ENCODE data around the gene DPM2.

Gene DPM2

GRCh38 chr9:127931092-127931881 lies 6.4 kb downstream of the DPM2 start:
- TF ChIP-seq CTCF (IDR thresholded peaks at IDR 0.05; ENCODE audit: low read depth, low read length), result no peak
- peak overlapping the region; percentile 67 for H3K4me3 ChIP-seq (ENCODE audit: low read depth, low read length)

GRCh38 chr9:127930231-127931091 lies 7.2 kb downstream of the DPM2 start, which contains the start of gene PIP5KL1:
PIP5KL1 (minus strand) TSS chr9:127930777; CDS start chr9:127930752, 25 bp downstream.
- H3K4me3 ChIP-seq (ENCODE audit: low read depth, low read length), result peak within 1 kb of the TSS; percentile 67

GRCh38 chr9:127929625-127929979 lies 8.1 kb downstream of the DPM2 start:
- H3K4me3 ChIP-seq (ENCODE audit: low read depth, low read length), result no peak overlapping the region
- no peak for TF ChIP-seq CTCF (IDR thresholded peaks at IDR 0.05; ENCODE audit: low read depth, low read length)

More at GRCh38 chr9:127930231-127931091, 7.2 kb downstream of the DPM2 start, which contains the start of gene PIP5KL1:
- TF ChIP-seq CTCF (IDR thresholded peaks at IDR 0.05; ENCODE audit: low read depth, low read length), result peak; percentile 15; the same call in 1 of the 2 replicates

GRCh38 chr9:127928676-127929624 lies 8.7 kb downstream of the DPM2 start:
- no peak for TF ChIP-seq CTCF (IDR thresholded peaks at IDR 0.05; ENCODE audit: low read depth, low read length)
- no peak overlapping the region for H3K4me3 ChIP-seq (ENCODE audit: low read depth, low read length)

GRCh38 chr9:127927988-127928675 lies 9.5 kb downstream of the DPM2 start:
- no peak overlapping the region for H3K4me3 ChIP-seq (ENCODE audit: low read depth, low read length)
- TF ChIP-seq CTCF (IDR thresholded peaks at IDR 0.05; ENCODE audit: low read depth, low read length), result no peak

- no peak for TF ChIP-seq CTCF (IDR thresholded peaks at IDR 0.05; ENCODE audit: low read depth, low read length)
- peak overlapping the region; percentile 29 for H3K4me3 ChIP-seq (ENCODE audit: low read depth, low read length)
These were observed 10.3 kb downstream of the DPM2 start for GRCh38 chr9:127927201-127927987.
